Effector memory CD4-positive, alpha-beta T cell (primary cell): Measurements from ENCODE around the gene GPS1.

ENCODE experiments used
- DNase-seq, 3 donors: peaks; one replicate each; pipeline ENCODE4 v3.0.0-alpha.2; 2020
- H3K27ac ChIP-seq: 2 replicates; pipeline ENCODE4 v1.7.0; 2013; ENCODE audit warnings: mild to moderate bottlenecking, low read length, moderate library complexity; ENCODE audit not compliant: insufficient read depth, poor library complexity, severe bottlenecking
- H3K27me3 ChIP-seq: replicated peaks from 2 replicates; pipeline ENCODE4 v1.7.0; 2013; ENCODE audit warnings: mild to moderate bottlenecking, low read length; ENCODE audit not compliant: insufficient read depth, control insufficient read depth, poor library complexity, severe bottlenecking
- H3K36me3 ChIP-seq: 2 replicates; pipeline ENCODE4 v1.7.0; 2013; ENCODE audit warnings: mild to moderate bottlenecking, low read length, moderate library complexity; ENCODE audit not compliant: control insufficient read depth, insufficient read depth
- H3K4me1 ChIP-seq: 2 replicates; pipeline ENCODE4 v1.7.0; 2013; ENCODE audit warnings: low read length, mild to moderate bottlenecking; ENCODE audit not compliant: control insufficient read depth, insufficient read depth, poor library complexity, severe bottlenecking
- H3K4me3 ChIP-seq: 2 replicates; pipeline ENCODE4 v1.7.0; 2013; ENCODE audit warnings: low read length, low read depth, mild to moderate bottlenecking; ENCODE audit not compliant: insufficient read depth, poor library complexity, severe bottlenecking
- H3K9me3 ChIP-seq: 2 replicates; pipeline ENCODE4 v1.7.0; 2013; ENCODE audit warnings: mild to moderate bottlenecking, low read length, moderate library complexity; ENCODE audit not compliant: control insufficient read depth

Gene GPS1

DNA sequence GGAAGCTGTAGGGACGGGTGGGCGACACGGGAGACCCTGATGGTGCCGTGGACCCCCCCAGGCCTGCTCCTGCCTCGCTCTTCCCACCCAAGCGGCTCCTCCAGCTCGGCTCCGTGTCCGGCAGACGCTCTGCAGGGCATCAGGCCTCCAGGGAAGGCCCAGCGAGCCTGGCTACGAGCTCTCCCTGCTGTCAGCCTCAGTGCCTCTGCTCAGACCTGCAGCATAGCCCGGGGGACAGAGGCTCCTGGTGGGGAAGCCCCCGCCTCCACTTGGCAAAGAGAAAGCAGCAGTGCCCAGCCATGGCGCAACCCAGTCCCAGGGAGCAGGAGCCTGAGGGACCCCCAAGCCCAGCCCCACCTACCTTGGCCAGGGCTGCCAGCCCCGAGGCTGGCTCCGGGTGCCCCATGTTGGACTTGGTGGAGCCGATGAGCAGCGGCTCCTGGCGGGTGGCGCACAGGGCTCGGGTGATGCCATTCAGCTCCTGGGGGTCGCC lies 40.4 kb downstream of the GPS1 start:
- H3K27ac ChIP-seq: no peak overlapping the region
- peaks cover 6% of the 10 kb centered on the region for H3K4me1 ChIP-seq
- no peaks in the 10 kb centered on the region for H3K27me3 ChIP-seq
- no peaks in the 10 kb centered on the region for H3K9me3 ChIP-seq
- H3K36me3 ChIP-seq: peaks cover 78% of the 10 kb centered on the region
- no peak overlapping the region for H3K4me3 ChIP-seq
- no peak for DNase-seq

- H3K27me3 ChIP-seq: no peaks in the 10 kb centered on the region
- H3K27ac ChIP-seq: no peak overlapping the region
- H3K9me3 ChIP-seq: no peaks in the 10 kb centered on the region
- peaks cover 7% of the 10 kb centered on the region for H3K4me1 ChIP-seq
- H3K4me3 ChIP-seq: no peak overlapping the region
- H3K36me3 ChIP-seq: peaks cover 73% of the 10 kb centered on the region
- DNase-seq: no peak
Measured at GRCh38 chr17:82092628-82092994, 40.9 kb downstream of the GPS1 start.

DNA sequence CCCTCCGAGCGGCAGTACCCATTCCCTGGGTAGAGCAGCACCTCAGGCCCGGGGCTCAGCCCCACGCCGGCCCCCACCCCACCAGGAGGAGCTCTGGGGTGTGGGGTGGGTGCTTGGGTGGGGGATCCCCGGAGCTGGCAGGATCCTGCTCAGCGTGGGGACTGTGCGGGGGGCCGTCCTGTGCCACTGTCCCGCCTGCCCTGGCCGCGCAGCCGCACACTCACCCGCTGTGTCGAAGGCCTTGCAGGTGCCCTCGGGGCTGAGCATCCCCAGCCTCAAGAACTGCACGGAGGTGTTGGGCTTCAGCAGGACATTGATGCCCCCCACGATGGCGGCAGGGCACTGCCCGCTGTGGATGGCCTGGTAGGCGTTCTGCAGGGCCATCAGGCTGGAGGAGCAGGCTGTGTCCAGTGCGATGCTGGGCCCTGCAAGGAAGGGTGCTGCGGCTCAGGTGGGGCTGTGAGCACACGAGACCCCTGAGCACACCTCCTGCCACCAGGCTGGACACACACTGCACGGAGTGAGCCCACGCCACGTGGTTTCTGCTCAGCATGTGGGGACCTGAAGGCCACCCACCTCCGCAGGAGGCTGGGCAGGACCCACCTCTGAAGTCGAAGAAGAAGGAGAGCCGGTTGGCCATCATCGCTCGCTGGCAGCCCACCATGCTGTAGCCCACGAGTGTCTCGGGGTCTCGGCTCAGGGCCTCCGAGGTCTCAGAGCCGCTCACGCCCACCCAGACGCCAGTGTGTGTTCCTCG lies 41.5 kb downstream of the GPS1 start:
- H3K36me3 ChIP-seq: peaks cover 67% of the 10 kb centered on the region
- no peak overlapping the region for H3K4me3 ChIP-seq
- DNase-seq: no peak
- H3K9me3 ChIP-seq: no peaks in the 10 kb centered on the region
- H3K4me1 ChIP-seq: peaks cover 7% of the 10 kb centered on the region
- no peaks in the 10 kb centered on the region for H3K27me3 ChIP-seq
- no peak overlapping the region for H3K27ac ChIP-seq

DNA sequence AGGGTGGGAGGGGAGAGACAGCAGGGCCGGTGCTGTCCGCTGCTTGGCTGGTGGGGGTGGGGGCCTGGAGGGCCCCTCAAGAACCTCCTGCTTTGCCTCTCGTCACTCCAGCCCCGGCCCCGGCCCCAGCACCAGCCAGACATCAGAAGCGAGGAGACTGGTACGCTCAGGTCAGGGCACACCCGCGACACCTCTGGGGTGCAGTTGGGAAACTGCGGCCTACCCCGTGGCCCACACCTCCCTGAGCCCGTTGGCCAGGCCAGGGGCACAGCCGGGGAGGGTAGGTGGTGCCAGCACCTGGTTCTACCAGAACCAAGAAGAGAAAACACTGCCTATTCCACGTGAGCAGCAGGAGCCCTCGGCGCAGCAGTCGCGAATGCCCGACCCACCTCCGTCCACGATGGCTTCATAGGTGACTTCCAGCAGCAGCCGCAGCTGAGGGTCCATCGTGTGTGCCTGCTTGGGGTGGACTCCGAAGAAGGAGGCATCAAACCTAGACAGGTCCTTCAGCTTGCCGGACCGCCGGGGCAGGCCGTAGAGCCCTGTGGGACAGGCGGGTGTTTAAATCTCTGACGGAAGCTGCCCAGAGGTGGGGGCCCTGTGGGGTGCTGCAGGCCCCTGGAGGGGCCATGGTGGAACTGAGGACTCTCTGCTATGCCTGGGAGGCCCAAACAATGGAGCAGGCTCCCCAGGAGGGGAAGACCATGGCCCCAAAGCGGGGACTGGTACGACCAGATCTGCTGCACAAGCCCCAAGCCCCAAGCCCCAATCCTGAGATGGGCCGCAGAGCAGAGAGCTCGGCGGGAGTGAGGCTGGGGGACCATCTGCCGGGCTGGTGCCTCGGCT lies 43.5 kb downstream of the GPS1 start:
- Histone ChIP-seq H3K27ac (no peak overlapping the region), H3K9me3 (no peaks in the 10 kb centered on the region), H3K36me3 (peaks cover 47% of the 10 kb centered on the region), H3K4me3 (no peak overlapping the region), H3K4me1 (peaks cover 16% of the 10 kb centered on the region), H3K27me3 (no peaks in the 10 kb centered on the region)
- no peak for DNase-seq

GRCh38 chr17:82095777-82096708 lies 44.3 kb downstream of the GPS1 start:
- DNase-seq: no peak
- H3K36me3 ChIP-seq: peaks cover 39% of the 10 kb centered on the region
- H3K4me3 ChIP-seq: no peak overlapping the region
- no peaks in the 10 kb centered on the region for H3K9me3 ChIP-seq
- no peak overlapping the region for H3K27ac ChIP-seq
- peaks cover 16% of the 10 kb centered on the region for H3K4me1 ChIP-seq
- no peaks in the 10 kb centered on the region for H3K27me3 ChIP-seq

- H3K4me1 ChIP-seq: peaks cover 16% of the 10 kb centered on the region
- H3K27me3 ChIP-seq: no peaks in the 10 kb centered on the region
- H3K9me3 ChIP-seq: no peaks in the 10 kb centered on the region
- peaks cover 34% of the 10 kb centered on the region for H3K36me3 ChIP-seq
- no peak overlapping the region for H3K27ac ChIP-seq
- DNase-seq: no peak
- H3K4me3 ChIP-seq: peak overlapping the region; percentile 62
Measured at GRCh38 chr17:82096709-82097183, 45.0 kb downstream of the GPS1 start.

DNA sequence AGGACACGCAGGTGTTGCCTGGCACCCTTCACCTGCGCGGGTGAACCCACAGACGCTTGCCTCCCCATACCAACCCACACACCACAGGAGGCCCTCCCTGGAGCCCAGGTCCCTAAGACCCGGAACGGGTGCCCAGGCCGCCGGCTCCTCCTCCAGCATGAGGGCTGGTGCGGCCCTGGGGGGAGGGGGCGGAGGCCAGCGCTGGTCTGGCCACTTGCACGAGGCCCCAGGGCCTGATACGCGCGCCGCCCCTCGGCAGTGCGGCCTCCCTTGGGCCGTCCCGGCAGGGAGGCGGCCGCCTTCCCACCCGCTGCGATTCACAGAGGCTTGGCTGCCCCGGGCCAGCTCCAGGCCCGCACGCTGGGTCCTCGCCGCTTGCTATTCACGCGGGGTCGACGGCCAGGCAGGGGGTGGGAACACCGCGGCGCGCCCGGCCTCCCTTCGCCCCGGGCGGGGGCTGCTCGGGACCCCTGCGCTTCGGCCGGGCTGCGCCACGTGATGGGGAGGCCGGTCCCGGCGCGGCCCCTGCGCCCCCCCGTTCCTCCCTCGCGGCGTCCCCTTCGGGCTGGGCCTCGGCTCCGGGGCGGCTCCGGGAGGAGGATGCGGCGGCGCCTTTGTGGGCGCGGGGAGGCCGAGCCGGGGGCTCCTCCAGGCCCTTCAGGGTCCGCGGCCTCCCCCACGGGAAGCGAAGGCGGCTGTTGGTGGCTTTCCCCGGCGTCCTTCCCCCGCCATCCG lies 45.7 kb downstream of the GPS1 start:
- Histone ChIP-seq H3K4me1 (peaks cover 16% of the 10 kb centered on the region), H3K36me3 (peaks cover 28% of the 10 kb centered on the region), H3K4me3 (peak overlapping the region; percentile 62), H3K27me3 (no peaks in the 10 kb centered on the region), H3K27ac (peak overlapping the region; percentile 79), H3K9me3 (no peaks in the 10 kb centered on the region)
- peak in 1 of 3 donors; percentile 16 for DNase-seq

DNA sequence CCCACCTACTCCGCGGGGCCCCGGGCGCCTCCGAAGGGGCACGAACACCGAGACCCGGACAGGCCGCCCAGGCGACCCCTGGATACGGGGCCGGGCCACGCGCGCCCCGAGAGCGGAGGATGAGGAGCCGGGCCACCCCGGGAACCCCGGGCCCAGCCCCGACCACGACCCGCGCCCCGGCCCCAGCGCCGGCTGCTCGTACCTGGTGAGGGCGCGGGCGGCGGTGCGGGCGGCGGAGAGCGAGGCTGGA lies 46.1 kb downstream of the GPS1 start:
- no peaks in the 10 kb centered on the region for H3K27me3 ChIP-seq
- H3K9me3 ChIP-seq: no peaks in the 10 kb centered on the region
- H3K27ac ChIP-seq: peak overlapping the region; percentile 79
- peak overlapping the region; percentile 62 for H3K4me3 ChIP-seq
- peaks cover 23% of the 10 kb centered on the region for H3K36me3 ChIP-seq
- H3K4me1 ChIP-seq: peaks cover 16% of the 10 kb centered on the region
- no peak for DNase-seq

DNA sequence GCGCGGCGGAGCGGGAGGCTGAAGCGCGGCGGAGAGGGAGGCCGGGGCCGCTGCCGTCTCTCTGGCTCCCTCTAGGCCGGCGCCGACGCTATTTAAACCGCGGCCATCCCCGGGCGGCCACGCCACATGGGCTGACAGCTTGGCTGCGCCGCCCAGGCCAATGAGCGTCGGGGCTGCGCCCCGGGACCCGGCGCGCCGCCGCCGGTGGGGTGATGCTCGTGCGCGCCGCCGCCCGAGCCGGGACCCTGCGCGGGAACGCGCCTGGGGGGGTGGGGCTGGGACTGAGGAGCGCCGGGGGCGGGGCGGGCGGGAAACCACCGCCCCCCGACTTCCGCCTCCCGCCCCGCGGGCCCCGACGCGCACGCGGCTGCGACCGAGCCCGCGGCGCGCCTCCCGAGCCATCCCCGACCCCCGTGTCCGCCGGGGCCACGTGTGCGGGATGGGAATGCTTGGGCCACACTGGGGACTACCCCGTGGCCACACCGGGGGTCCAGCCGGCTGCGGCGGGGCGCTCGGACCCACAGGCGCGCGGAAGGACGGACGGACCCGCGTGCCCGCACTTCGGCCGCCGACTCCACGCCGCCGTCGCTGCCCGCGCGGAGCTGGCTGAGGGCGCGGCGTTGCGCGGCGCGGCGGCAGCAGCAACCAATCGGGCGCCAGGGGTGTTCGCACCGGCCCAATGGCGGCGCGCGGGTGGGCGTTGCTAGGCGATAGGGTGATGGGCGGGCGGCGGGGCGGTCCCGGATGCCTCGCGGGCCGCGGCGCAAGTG lies 46.7 kb downstream of the GPS1 start, which contains the start of gene FASN:
TSS of gene FASN (minus strand) at position 68 of the 770 bp plus-strand sequence. CDS start 1,791 bp downstream, outside the sequence.
- H3K4me1 ChIP-seq: peaks cover 16% of the 10 kb centered on the region
- DNase-seq: peak; percentile 85 to 87 (median 86)
- peak within 1 kb of the TSS; percentile 62 for H3K4me3 ChIP-seq

More for the DNA sequence above, 46.7 kb downstream of the GPS1 start, which contains the start of gene FASN:
- no peaks in the 10 kb centered on the region for H3K27me3 ChIP-seq
- no peaks in the 10 kb centered on the region for H3K9me3 ChIP-seq
- peak within 1 kb of the TSS; percentile 79 for H3K27ac ChIP-seq
- peaks cover 18% of the 10 kb centered on the region for H3K36me3 ChIP-seq
